BE2C (cell line): Measurements from ENCODE around the gene WDR35.

Source experiments
- DNase-seq: peaks from one replicate; pipeline ENCODE4 v3.0.0-alpha.2; 2020
- H3K27me3 ChIP-seq: fragments of 250-450 bp; sonication (Bioruptor Pico); 2 replicates; pipeline ENCODE4 v1.5.1; 2020; ENCODE audit warnings: mild to moderate bottlenecking
- H3K36me3 ChIP-seq: fragments of 250-450 bp; sonication (Bioruptor Pico); 2 replicates; pipeline ENCODE4 v1.5.1; 2020; ENCODE audit warnings: mild to moderate bottlenecking
- H3K4me1 ChIP-seq: fragments of 250-450 bp; sonication (Bioruptor Pico); 2 replicates; pipeline ENCODE4 v1.5.1; 2020
- H3K4me3 ChIP-seq: 2 replicates; pipeline ENCODE4 v1.5.1; 2011; ENCODE audit warnings: low read depth, low read length
- H3K9me3 ChIP-seq: fragments of 250-450 bp; sonication (Bioruptor Pico); 2 replicates; pipeline ENCODE4 v1.5.1; 2020
- TF ChIP-seq, protein P1 (sequence below): IDR thresholded peaks from 2 replicates; pipeline ENCODE4 v1.5.1; 2012; ENCODE audit warnings: mild to moderate bottlenecking, low read depth, low read length

WDR35 gene

GRCh38 chr2:19876751-19877150 is 113.2 kb downstream of the WDR35 start:
- TF ChIP-seq, protein P1, sequence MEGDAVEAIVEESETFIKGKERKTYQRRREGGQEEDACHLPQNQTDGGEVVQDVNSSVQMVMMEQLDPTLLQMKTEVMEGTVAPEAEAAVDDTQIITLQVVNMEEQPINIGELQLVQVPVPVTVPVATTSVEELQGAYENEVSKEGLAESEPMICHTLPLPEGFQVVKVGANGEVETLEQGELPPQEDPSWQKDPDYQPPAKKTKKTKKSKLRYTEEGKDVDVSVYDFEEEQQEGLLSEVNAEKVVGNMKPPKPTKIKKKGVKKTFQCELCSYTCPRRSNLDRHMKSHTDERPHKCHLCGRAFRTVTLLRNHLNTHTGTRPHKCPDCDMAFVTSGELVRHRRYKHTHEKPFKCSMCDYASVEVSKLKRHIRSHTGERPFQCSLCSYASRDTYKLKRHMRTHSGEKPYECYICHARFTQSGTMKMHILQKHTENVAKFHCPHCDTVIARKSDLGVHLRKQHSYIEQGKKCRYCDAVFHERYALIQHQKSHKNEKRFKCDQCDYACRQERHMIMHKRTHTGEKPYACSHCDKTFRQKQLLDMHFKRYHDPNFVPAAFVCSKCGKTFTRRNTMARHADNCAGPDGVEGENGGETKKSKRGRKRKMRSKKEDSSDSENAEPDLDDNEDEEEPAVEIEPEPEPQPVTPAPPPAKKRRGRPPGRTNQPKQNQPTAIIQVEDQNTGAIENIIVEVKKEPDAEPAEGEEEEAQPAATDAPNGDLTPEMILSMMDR = no peak
- no peaks in the 10 kb centered on the region for H3K4me1 ChIP-seq
- H3K9me3 ChIP-seq = no peaks in the 10 kb centered on the region
- no peaks in the 10 kb centered on the region for H3K27me3 ChIP-seq
- DNase-seq = no peak
- no peaks in the 10 kb centered on the region for H3K36me3 ChIP-seq
- H3K4me3 ChIP-seq = no peak overlapping the region

GRCh38 chr2:19875280-19875679 is 114.6 kb downstream of the WDR35 start:
- H3K4me1 ChIP-seq = no peaks in the 10 kb centered on the region
- TF ChIP-seq, protein P1 = no peak

DNA sequence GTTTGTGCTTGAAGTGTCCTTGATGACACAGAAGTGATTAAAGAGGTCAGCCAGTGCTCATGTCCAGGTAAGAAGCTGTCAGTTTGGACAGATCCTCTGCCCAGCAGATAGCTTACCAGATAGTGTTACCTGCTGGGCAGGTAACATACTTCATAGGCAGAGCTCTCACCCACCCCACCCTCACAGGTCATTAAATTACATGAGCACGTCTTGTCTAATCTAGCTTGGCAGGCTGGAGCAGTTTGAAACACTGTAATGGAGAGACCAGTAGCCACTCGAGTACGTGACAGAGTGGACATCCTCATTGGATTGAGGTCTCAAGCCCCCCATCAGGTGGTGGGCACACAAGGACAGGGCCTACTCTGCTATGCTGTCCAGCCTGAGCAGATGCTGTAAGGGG is 115.2 kb downstream of the WDR35 start:
- H3K36me3 ChIP-seq = no peaks in the 10 kb centered on the region
- no peaks in the 10 kb centered on the region for H3K27me3 ChIP-seq
- H3K4me1 ChIP-seq = no peaks in the 10 kb centered on the region
- TF ChIP-seq, protein P1 = no peak
- DNase-seq = no peak
- H3K4me3 ChIP-seq = no peak overlapping the region
- no peaks in the 10 kb centered on the region for H3K9me3 ChIP-seq

More at GRCh38 chr2:19875280-19875679, 114.6 kb downstream of the WDR35 start:
- no peak for DNase-seq
- Histone ChIP-seq H3K9me3 (no peaks in the 10 kb centered on the region), H3K27me3 (no peaks in the 10 kb centered on the region), H3K36me3 (no peaks in the 10 kb centered on the region), H3K4me3 (no peak overlapping the region)

DNA sequence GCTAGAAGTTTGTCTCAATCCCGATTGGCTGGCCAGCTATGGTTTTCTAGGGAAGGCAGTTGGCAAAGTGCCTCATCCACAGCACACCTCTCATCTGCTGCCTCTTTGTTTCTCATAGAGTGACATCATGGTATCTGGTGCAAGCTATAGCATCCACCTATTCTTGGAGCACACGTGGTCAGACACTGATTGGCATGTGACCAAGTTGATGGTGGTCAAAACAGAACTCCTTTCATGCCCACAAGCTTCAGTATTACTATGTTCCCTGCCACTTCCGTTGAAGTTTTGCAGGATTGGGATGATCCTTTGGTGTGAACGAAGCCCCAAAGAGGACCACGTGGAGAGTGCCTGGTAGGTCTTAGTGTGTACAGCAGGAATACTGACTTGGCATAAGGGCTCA is 116.9 kb downstream of the WDR35 start:
- no peaks in the 10 kb centered on the region for H3K36me3 ChIP-seq
- no peaks in the 10 kb centered on the region for H3K9me3 ChIP-seq
- H3K27me3 ChIP-seq = no peaks in the 10 kb centered on the region
- H3K4me1 ChIP-seq = no peaks in the 10 kb centered on the region
- TF ChIP-seq, protein P1 = no peak
- no peak for DNase-seq
- H3K4me3 ChIP-seq = no peak overlapping the region

DNA sequence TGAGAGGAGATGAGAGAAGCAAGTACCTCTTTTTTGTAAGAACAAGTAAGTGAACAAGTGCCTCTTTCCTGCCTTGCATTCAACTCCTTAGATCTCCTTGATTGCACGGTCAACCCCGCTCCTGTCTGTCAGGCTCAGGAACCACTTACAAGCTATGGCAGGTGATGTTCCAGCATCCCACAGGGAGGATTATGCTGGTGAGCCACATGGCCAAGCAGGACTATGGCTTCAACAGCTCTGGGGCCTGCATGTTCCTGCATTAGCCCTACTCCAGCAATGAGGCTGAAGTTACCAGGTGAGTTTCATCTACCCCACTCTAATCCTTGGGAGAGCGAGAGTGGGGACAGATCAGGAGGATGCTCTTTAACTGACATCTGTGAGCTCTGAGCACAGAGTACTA is 117.6 kb downstream of the WDR35 start:
- Histone ChIP-seq H3K4me3 (no peak overlapping the region), H3K36me3 (no peaks in the 10 kb centered on the region), H3K9me3 (no peaks in the 10 kb centered on the region), H3K27me3 (no peaks in the 10 kb centered on the region), H3K4me1 (no peaks in the 10 kb centered on the region)
- TF ChIP-seq, protein P1 = no peak
- no peak for DNase-seq

GRCh38 chr2:19871836-19872235 is 118.1 kb downstream of the WDR35 start:
- Histone ChIP-seq H3K36me3 (no peaks in the 10 kb centered on the region), H3K4me1 (no peaks in the 10 kb centered on the region), H3K4me3 (no peak overlapping the region), H3K27me3 (no peaks in the 10 kb centered on the region), H3K9me3 (no peaks in the 10 kb centered on the region)
- DNase-seq = no peak
- TF ChIP-seq, protein P1 = no peak
